ENCODE measurements around the gene NR2C1.
"Not testable (repeated sequence)": the region's sequence is repeated elsewhere in the genome, so short reads cannot be mapped to it uniquely, and the experiment has no call there.

NR2C1 gene

DNA sequence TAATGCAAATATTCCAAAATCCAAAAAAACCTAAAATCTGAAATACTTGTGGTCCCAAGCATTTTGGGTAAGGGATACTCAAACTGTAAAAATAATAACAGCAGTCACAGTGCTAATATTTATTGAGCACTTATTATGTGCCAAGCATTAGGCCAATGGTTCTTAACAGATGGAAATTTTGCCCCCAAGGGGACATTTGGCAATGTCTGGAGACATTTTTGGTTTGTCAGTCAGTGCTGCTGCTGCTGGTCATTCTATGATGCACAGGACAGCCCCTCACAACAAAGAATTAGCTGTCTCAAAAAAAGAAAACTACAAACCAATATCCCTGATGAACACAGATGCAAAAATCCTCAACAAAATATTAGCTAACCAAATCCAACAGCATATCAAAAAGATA lies 75.7 kb downstream of the NR2C1 start:
- no peak for DNase-seq

DNA sequence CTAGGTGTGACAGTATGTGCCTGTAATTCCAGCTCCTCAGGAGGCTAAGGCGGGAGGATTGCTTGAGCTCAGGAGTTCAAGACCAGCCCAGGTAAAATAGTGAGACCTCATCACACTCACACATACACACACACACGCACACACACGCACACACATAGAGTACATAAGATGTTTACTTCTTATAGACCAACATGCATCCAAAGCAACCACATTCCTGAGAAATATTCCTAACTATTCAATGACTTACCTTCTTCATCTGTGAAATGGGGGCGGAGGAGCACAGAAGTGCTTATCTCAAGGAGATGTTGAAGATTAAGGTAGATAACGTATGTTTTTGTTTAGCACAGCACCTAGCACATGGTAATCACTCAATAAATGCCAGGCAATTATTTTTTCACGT lies 76.4 kb downstream of the NR2C1 start:
- no peak for DNase-seq

DNA sequence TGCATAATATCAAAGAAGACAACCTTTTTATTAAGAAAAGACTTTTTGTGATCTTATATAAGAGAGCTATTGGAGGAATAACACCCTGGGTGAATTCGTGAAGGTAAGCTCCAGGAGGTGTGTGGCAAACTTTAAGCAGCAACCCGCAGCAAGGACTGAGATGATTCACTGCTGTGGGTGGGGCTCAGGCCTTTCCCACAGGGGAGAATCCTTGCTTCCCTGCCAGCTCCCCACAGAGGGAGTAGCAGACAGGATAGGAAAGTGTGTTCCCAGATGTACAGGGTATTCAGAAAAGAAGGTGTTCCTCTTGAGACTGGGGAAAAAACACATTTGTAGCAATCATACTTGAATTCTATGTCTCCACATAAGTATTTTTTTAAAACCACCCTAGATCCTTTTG lies 79.1 kb downstream of the NR2C1 start:
- DNase-seq: no peak

DNA sequence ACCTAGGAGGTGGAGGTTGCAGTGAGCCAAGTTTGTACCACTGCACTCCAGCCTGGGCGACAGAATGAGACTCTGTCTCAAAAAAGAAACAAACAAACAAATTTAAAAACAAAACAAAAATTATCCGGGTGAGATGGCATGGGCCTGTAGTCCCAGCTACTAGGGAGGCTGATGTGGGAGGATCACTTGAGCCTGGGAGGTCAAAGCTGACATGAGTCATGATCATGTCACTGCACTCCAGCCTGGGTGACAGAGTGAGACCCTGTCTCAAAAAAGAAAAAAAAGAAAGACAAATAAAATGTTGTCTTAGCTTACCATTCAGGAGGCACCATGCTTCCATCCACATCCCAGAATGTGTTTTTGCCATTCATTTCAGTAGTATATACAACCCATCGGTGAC lies 79.6 kb downstream of the NR2C1 start:
- DNase-seq: not testable (repeated sequence)

DNA sequence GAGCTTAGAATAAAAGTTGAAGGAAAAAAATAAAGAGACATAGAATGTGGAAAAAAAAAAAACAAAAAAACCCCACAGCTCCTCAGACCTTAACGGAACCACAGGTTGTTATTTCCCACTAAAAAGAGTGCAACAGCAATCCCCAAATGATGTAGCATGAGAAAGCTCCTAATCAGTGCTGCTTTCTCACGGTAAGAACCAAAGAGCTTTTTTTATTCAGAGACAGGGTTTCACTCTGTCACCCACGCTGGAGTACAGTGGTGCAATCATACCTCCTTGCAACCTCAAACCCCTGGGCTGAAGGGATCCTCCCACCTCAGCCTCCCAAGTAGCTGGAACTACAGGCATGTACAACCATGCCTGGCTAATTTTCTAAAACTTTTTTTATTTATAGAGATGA lies 83.2 kb downstream of the NR2C1 start:
- DNase-seq: no peak

DNA sequence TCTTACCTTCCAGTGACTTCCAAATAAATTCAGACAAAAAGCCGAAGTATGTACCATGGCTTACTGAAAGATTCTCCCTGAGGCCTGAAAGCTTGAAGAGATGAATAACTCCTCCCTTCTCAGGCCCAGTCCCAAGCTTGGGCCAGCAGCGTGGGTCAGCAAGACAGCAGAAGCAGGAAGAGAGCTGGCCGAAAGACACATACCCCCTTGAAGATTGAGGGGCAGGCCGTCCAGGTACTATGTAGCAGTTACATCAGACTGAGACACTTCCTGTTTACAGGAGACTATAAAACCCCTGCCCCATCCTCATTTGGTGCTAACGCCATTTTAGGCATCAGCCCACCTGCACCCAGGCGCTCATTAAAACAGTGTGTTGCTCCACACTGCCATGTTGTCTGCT lies 84.9 kb downstream of the NR2C1 start:
- no peak for DNase-seq

DNA sequence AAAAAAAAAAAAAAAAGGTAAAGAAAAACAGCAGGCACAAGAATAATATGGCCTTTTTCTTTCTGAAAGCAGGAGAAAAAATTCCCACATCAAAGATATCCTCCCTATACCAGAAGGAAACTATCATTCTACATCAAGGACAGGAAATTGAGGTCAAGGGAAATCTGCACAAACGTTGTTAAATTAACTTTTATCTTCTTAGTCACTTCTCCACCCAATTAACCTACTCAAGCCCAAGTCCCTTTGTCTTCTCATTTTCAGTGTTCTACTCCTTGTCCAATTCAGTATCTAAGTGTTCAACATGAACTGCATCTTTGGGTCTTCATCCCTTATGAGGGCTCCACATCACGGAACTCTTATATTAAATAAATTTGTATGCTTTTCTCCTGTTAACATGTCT lies 85.6 kb downstream of the NR2C1 start:
- no peak for DNase-seq

DNA sequence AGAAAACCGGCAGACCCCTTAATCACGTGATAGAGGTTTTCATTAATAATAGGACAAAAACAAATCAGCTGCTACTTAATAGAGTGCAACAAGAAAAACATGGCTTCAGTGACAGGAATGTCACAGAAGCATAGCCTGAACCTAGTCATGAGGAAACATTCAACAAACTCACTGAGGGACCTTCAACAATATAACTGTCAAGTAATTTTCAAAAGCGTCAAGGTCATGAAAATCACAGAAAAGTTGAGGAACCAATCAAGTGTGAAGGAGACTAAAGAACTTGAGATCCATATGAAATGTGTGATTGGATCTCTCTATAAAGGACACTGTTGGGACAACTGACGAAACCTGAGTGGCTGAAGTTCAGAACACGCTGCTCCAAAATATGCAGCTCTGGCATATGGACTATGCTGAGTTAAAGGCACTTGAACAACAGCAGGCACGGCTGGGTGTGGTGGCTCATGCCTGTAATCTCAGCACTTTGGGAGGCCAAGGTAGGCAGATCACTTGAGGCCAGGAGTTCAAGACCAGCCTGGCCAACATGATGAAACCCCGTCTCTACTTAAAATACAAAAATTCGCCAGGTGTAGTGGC lies 86.2 kb downstream of the NR2C1 start:
- no peak for DNase-seq

DNA sequence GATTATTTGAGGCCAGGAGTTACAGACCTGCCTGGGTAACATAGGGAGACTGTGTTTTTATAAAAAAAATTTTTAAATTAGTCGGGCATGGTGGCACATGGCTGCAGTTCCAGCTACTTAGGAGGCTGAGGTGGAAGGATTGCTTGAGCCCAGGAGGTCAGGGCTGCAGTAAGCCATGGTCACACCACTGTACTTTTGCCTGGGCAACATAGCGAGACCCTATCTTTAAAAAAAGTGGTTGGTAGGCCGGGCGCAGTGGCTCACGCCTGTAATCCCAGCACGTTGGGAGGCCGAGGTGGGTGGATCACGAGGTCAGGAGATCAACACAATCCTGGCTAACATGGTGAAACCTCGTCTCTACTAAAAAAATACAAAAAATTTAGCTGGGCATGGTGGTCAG lies 88.3 kb downstream of the NR2C1 start:
- DNase-seq: not testable (repeated sequence)

DNA sequence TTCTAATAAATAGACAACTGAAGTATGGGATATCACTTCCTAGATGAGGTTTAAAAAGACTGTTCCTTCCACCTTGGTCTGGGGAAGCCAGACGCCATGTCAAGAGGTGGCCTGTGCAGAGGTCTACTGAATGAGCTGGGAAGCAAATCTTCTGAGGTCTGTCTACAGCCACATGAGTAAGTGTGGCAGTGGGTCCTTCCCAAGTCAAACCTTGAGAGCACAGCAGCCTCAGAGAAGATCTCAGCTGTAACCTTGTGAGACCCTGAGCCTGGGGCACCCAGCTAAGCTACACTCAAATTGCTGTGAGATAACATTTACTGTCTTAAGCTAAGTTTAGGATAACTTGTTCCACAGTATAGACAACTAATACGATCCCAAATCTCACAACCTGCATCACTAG lies 90.1 kb downstream of the NR2C1 start:
- no peak for DNase-seq

DNA sequence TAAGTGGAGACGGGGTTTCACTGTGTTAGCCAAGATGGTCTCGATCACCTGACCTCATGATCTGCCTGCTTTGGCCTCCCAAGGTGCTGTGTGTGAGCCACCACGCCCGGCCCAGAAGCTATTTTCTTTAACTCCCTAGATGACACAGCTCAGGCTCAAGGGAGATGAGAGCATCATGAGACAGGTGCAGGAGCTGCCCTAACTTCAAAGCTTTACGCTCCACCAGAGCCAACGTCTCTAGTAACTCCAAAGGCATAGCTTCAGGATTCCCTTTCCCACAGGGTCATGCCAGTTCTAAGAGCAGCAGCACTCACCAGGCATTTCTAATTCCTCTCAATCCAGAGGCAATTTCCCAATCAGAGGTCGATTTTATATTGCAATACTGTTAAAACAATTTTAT lies 91.0 kb downstream of the NR2C1 start:
- no peak for DNase-seq

DNA sequence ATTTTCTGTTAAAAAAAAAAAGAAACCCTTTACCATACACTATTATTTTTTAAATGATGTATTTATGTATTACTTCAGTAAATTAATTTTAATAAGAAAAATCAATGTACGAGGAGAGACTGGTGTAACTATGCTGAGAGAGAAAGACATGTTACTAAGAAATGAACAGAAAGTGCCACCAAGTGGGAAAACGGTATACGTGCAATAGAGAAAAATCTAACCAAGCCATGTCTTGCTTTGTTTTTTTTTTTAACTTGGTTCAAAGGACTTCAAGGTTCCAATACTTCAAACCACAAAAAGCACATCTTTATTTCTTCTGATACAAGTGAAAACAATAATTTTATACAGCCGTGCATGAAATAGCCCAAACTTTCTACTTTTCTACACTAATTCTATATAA lies 92.8 kb downstream of the NR2C1 start:
- no peak for DNase-seq

DNA sequence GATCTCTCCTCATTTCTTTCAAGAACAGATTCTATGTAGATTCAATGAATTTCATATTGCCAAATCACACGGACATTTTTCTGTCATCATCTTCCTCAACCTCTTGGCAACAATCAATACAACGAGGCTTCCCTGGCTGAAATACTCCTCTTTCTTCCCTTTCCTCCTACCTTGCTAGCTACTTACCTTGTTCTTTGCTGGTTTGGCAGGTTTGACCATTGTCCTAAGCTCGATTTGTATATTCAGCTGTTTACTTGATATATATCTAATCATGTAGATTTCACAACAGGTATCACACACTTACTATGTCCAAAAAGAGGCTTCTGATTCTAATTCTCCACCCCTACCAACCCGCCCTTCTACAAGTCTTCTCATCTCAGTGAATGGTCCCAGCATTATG lies 93.5 kb downstream of the NR2C1 start:
- no peak for DNase-seq

DNA sequence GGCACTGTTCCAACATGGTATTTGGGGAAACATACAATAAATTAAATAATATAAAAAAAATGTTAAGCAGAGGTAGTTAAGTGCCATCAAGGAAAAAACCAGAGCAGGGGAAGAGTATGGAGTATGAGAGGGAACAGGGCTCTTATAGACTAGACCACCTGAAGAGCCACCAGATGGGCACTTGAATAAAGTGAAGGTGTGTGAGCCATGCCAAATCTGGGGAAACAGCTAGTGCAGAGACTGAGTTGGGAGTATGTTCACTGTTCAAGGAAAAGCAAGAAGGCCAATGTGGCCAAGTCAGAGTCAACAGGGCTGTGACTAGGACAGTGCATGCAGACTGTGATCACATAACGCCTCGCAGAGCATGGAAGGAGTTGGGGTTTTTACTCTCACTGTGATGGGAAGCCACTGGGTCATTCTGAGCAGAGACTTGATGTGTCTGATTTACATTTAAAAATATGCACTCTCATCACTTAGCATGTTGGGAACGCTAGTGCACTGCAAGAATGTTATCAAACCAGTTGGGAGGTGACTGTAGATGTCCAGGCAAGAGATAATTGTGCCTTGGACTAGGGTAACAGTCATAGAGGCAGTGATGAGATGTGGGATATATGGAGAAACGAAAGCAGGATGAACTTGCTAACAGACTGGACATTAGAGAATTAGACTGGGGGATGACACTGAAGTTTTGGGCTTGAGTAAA lies 95.5 kb downstream of the NR2C1 start:
- no peak for DNase-seq

DNA sequence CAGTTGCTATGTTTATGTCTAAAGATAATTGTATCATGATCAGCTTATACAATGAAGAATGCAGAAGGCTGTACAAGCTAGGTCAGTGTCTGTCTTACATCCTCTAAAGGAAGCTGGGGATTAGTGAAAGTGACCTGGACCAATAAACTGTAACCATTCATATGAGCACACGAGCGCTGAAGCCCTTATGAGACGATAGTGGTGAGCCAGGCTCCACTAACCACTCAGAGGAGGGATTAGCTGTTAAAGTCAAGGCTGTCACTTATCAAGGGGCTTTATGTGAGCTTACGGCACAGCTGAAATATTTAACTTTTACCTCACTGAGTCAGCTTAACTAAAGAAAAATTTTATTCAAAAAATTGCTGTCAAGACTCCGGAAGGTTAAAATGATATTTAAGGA lies 100.2 kb downstream of the NR2C1 start:
- no peak for DNase-seq

DNA sequence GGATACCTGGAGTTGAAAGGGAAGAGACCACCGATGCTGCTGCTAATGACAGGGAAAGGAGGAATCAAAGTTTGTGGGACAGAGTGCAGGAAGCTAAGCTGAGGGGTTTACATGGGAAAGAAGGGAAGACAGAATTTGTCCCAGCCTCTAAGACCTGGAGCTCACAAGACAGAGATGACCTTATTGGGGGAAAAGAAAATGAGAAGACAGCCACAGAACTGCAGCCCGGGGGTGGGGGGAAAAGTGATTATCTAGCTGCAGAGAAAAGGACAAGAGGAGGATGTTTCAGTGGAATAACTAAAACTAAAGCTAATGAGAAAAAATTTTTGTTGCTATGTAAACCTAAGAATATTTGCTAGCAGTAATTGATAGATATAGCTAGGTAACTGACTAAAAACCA lies 100.6 kb downstream of the NR2C1 start:
- no peak for DNase-seq

DNA sequence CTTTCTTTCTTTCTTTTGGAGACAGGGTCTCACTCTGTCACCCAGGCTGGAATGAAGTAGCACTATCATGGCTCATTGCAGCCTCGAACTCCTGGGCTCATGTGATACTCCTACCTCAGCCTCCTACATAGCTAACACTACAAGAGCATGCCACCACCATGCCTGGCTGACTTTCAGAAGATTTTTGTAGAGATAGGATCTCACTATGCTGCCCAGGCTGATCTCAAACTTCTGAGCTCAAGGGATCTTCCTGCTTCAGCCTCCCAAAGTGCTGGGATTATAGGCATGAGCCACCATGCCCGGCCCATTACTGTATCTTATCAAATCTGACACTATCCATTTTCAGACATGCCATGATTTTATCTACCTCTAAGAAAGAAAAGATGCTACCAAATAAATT lies 101.5 kb downstream of the NR2C1 start:
- no peak for DNase-seq

DNA sequence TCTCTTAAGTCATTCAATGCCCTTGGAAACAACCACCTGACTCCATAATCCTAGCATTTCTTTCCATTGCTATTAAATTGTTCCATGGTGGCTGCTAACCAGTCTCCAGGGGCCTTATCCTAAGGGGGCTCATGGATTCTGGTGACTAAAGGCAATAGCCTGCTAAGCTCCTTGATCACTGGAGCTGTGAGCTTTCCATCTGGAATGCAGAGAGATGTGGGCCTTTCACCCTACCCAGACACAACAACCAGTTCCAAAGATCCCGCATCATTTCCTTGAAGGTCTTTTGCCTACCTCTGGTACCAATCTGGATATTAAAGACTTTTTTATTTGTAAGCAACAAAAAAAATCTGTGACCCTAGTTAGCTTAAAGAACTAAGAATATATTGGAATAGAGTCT lies 102.9 kb downstream of the NR2C1 start:
- DNase-seq: no peak
